HL-60 (cell line): Measurements from ENCODE around the gene SH3PXD2A.

Source experiments
- DNase-seq, 2 experiments: peaks; one replicate each; pipeline ENCODE4 v3.0.0-alpha.2; 2010 to 2020; ENCODE audit warnings: low read depth in 1 of 2, low spot score in 1 of 2
- H3K27ac ChIP-seq: fragments of 250-450 bp; sonication (Bioruptor Pico); replicated peaks from 2 replicates; pipeline ENCODE4 v1.5.1; 2020; ENCODE audit warnings: mild to moderate bottlenecking, moderate library complexity
- H3K27me3 ChIP-seq: fragments of 250-450 bp; sonication (Bioruptor Pico); 2 replicates; pipeline ENCODE4 v1.5.1; 2021; ENCODE audit warnings: mild to moderate bottlenecking, moderate library complexity; ENCODE audit not compliant: insufficient read depth, poor library complexity, severe bottlenecking
- H3K4me3 ChIP-seq: replicated peaks from 2 replicates; pipeline ENCODE4 v1.5.1; 2011; ENCODE audit warnings: mild to moderate bottlenecking, control low read depth, low read length; ENCODE audit not compliant: insufficient read depth
- CTCF ChIP-seq: IDR thresholded peaks from one replicate; pipeline ENCODE4 v1.5.1; 2011; ENCODE audit warnings: low read length, control low read depth, inconsistent platforms; ENCODE audit not compliant: insufficient read depth
- GABPA ChIP-seq: IDR thresholded peaks from 2 replicates; pipeline ENCODE4 v1.6.1; 2012; ENCODE audit warnings: low read depth
- POLR2AphosphoS5 ChIP-seq: IDR thresholded peaks from 2 replicates; pipeline ENCODE4 v1.6.1; 2012; ENCODE audit warnings: low read depth
- REST ChIP-seq: IDR thresholded peaks from 2 replicates; pipeline ENCODE4 v1.6.1; 2012; ENCODE audit warnings: low read depth; ENCODE audit not compliant: insufficient replicate concordance
- SPI1 ChIP-seq: IDR thresholded peaks from 2 replicates; pipeline ENCODE4 v1.6.1; 2012; ENCODE audit warnings: low read depth, mild to moderate bottlenecking, borderline replicate concordance

Gene SH3PXD2A

GRCh38 chr10:103706047-103706446 lies 149.3 kb downstream of the SH3PXD2A start:
- H3K27me3 ChIP-seq, result no peaks in the 10 kb centered on the region
- TF ChIP-seq SPI1 (no peak), GABPA (no peak), POLR2AphosphoS5 (no peak), REST (no peak), CTCF (no peak)
- no peak for DNase-seq
- H3K27ac ChIP-seq, result no peak overlapping the region
- H3K4me3 ChIP-seq, result no peak overlapping the region

GRCh38 chr10:103703941-103704919 lies 151.1 kb downstream of the SH3PXD2A start:
- no peak for TF ChIP-seq CTCF
- TF ChIP-seq POLR2AphosphoS5, result no peak
- TF ChIP-seq GABPA, result no peak
- no peak for TF ChIP-seq REST
- no peak for TF ChIP-seq SPI1
- no peak for DNase-seq
- H3K27me3 ChIP-seq, result no peaks in the 10 kb centered on the region

GRCh38 chr10:103701380-103702222 lies 153.8 kb downstream of the SH3PXD2A start:
- TF ChIP-seq GABPA (no peak), REST (no peak), SPI1 (no peak), CTCF (no peak), POLR2AphosphoS5 (no peak)
- Histone ChIP-seq H3K4me3 (no peak overlapping the region), H3K27ac (no peak overlapping the region), H3K27me3 (no peaks in the 10 kb centered on the region)
- DNase-seq, result no peak

More at GRCh38 chr10:103703941-103704919, 151.1 kb downstream of the SH3PXD2A start:
- Histone ChIP-seq H3K4me3 (no peak overlapping the region), H3K27ac (no peak overlapping the region)
